Upper lobe of left lung (tissue), 4 donors: ENCODE measurements around the gene OR6Q1.

Experiments used
- CTCF ChIP-seq, 6 experiments: fragments of 450-650 bp in 4 of 6; fragments of 200-600 bp in 2 of 6; sonication (generic) in 2 of 6; IDR thresholded peaks; one replicate each; pipeline ENCODE4 v1.5.1; 2016 to 2019; ENCODE audit warnings: antibody characterized with exemption in 6 of 6
- POLR2A ChIP-seq, 4 donors: fragments of 450-650 bp; IDR thresholded peaks; one replicate each; pipeline ENCODE4 v1.5.1; 2016 to 2017; ENCODE audit warnings: antibody characterized with exemption in 4 of 4, mild to moderate bottlenecking in 2 of 4
- POLR2AphosphoS5 ChIP-seq, 2 donors: sonication (generic); formaldehyde crosslinking; IDR thresholded peaks; one replicate each; pipeline ENCODE4 v1.5.1; 2017; ENCODE audit warnings: antibody characterized with exemption in 2 of 2

GRCh38 chr11:58055806-58056401 is 25.2 kb downstream of the OR6Q1 start:
- TF ChIP-seq CTCF (IDR thresholded peaks at IDR 0.05) (no peak), POLR2A (IDR thresholded peaks at IDR 0.05) (no peak), POLR2AphosphoS5 (IDR thresholded peaks at IDR 0.05) (no peak)
